Glomerular endothelial cell (primary cell): ENCODE results near the gene SLC26A1. TPM values are rescaled to one million over a fixed set of nuclear protein-coding genes. Genes with fewer than 3 reads are reported as not detected.

Experiments used
- DNase-seq: peaks from one replicate; pipeline ENCODE4 v3.0.0-alpha.2; 2011; ENCODE audit warnings: low read depth, low spot score; ENCODE audit errors: extremely low read depth
- total RNA-seq: library from RNA; depleted of rRNA; stranded (reverse); fragments of >200 nt; gene quantifications from 2 replicates; pipeline ENCODE4 v1.2.3, GENCODE V29; 2015

SLC26A1 gene
- total RNA-seq, 1 donor from 2014 or later = 0.41 TPM

DNA sequence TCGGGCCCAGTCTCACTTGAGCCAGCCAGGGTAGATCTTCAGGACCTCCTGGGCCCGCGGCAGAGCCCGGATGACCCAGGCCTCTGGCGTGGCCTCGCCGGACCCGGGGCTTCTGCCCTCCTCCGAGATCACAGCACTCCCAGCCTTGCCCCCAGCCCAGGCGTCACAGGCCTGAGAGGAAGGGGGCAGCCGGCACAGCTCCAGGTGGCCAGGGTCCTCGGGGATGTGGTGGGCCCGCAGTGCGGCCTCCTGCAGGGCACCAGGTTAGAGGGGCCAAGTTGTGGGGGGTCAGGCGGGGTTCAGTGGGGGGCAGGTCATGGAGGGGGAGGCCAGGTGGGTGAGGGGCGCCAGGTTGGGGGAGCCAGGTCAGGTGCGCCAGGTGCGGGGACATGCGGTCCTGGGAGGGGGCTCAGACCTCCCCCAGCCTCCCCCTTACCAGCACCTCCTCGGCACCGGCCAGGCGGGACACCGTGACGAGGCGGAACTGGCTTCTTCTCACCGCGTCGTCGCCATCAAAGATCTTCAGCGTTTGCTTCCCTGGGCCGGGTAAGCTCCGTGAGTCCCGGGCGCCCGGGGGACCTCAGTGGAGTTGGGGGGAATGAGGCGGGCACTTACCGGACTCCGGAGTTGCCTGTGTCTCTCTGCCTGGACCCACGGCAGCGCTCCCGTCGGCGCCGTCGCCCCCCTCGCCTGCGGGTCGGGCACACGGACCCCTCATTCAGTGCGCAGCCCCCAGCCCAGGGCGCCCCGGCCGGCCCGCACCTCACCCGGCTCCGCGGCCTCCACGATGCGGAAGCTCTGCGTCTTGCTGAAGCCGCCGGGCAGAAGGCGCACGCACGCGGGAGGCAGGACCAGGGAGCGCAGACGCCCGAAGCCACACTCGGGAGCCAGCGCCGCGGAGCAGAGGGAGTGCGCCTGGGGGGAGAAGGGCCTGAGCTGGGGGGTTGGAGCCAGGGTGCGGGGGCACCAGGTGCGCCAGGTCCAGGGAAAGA is 25.8 kb downstream of the SLC26A1 start:
- no peak for DNase-seq

GRCh38 chr4:966266-967112 is 26.7 kb downstream of the SLC26A1 start:
- no peak for DNase-seq

DNA sequence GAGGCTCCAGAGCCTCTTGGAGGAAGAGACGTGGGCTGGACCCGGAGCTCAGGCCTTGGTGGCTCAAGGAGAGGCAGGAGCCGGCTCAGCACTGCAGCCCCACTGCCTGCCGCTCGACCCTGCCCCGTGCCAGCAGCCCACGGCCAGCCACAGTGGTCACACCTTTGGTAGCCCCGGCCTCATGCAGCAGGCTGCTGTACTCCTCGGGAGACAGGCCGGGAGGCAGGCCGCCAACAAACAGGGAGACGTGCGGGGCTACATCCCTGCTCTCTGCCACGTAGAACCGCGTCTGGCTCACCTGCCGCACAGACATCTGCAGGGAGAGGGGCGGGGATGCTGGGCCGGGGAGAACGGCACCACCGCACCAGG is 27.5 kb downstream of the SLC26A1 start:
- no peak for DNase-seq

- DNase-seq = no peak
These were observed 28.0 kb downstream of the SLC26A1 start for GRCh38 chr4:965048-965765.

DNA sequence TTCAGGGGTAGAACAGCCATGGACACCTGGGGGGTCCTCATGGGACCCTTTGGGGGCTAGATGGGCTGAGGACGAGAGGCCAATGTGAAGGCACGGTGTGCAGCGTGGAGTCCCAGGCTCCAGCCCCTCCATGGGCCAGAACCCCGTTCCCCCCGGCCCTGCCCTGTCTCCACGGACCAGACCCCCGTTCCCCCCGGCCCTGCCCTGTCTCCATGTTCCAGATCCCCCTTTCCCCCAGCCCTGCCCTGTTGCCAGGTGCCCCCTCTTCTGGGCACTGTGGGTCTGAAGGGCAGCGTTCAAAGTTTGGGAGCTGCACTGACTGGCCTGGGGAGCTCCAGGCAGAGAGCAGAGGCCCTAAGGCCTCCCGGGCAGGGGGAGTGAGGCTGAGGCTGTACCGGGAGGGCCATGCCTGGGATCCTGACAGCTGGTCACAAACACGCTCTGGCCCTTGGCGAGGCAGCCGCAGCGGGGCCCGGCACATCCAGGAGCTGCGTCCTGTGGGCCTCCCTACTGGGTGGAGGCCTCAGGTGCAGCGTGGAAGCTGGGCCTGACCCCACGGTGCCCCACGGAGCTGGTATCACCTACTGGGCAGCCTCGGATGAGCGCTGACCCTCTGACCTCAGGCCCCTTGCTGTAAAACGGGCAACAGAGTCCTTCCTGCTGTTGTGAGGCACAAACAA is 28.7 kb downstream of the SLC26A1 start:
- no peak for DNase-seq

DNA sequence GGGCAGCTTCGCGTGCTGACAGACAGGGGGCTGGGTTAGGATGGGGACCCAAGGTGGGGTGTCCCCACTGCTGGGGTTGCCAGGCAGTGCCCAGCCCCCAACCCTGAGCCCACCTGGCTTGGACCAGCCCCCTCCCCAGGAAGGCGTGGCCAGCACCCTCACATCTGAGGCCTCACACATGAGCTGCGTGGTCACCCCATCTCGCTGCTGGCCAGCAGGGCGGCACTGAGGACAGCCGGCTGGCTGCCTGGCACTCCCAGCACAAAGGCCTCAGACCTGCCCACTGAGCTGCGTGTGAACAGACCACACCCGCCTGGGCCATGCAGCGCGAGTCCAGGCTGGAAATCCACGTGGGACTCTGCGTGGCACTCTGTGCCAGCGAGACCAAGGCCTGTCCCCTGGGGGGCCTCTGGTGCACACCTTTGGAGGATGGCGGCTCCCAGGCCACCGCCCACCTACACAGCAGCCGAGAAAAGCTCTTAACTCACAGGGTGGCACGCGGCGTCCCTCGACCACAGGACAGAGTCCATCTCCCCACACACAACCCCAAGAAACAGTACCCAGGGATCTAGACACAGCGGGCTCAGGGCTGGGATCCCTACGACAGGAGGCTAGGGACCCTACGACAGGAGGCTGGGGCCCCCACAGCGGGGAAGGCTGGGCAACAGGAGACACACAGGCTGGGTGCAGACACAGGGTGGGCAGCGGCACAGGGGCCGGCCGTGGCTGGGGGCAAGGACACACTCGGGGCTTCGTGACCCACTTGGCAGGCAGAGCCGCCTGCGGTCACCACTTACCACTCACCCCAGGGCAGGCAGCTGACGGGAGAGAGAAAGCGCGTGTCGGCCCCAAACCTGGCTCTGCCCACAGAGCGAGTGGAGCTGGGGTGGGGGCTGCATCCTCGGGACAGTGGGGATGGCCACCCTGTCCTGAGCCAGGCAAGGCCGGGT is 29.7 kb downstream of the SLC26A1 start:
- no peak for DNase-seq

DNA sequence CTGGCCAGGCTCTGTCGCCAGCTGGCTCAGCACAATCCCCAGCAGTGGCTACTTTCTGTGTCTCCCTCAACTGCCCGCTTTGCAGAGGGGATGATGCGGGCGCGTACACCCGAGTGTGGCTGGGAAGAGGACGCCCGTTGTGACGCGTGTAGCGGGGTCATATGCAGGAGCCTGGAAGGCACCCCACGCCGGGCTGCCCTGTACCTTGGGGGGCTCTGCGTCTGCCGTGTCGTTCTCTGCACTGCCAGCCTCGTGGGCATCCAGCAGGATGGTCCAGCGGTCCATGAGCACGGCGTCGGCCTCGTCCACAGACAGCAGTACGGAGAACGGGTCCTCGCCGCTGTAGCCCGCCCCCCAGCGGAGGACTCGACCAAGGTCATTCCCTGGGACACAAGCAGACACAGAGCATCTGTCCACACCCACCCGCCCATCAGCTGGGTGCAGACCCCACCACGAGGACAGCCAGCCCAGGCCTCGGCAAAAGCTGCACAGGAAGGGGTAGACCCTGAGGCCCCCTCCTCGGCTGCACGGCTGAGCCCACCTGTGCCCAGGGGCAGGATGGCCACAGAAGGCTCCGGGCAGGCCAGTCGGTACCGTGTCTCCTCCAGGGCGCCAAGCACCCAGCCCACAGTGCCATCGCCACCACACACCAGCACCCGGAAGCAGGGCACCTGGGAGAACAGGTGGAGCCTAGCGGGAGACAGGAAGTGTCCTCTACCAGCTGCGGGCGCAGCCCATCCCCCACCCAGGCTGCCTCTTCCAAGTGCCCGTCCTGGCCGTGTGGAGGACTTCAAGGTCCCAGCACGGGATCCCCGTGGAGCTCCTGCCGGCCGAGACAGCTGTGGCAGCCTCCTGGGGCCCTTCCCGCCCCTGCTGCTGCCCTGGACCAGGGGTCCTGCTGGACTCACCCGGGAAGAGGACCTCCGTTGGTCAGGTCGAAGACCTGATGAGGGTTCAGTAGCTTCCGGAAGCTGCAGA is 30.7 kb downstream of the SLC26A1 start:
- no peak for DNase-seq

- DNase-seq = no peak
These were observed 31.6 kb downstream of the SLC26A1 start for GRCh38 chr4:961351-962230.

- no peak for DNase-seq
These were observed 32.4 kb downstream of the SLC26A1 start for GRCh38 chr4:960636-961350.

GRCh38 chr4:960140-960635 is 33.0 kb downstream of the SLC26A1 start:
- no peak for DNase-seq

GRCh38 chr4:959338-960139 is 33.7 kb downstream of the SLC26A1 start:
- DNase-seq = no peak

- DNase-seq = no peak
These were observed 34.4 kb downstream of the SLC26A1 start for GRCh38 chr4:958696-959337.

DNA sequence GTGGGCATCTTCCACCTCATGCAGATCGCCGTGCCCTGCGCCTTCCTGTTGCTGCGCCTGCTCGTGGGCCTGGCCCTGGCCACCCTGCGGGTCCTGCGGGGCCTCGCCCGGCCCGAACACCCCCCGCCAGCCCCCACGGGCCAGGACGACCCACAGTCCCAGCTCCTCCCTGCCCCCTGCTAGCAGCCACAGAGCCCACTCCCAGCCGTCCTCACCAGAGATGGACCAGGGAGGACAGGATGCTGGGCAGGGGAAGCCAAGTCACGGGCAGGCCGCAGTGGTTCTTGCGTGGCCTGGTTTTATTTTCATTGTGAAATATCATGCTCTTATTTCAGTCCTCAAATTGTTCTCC is 34.9 kb downstream of the SLC26A1 start:
- no peak for DNase-seq

DNA sequence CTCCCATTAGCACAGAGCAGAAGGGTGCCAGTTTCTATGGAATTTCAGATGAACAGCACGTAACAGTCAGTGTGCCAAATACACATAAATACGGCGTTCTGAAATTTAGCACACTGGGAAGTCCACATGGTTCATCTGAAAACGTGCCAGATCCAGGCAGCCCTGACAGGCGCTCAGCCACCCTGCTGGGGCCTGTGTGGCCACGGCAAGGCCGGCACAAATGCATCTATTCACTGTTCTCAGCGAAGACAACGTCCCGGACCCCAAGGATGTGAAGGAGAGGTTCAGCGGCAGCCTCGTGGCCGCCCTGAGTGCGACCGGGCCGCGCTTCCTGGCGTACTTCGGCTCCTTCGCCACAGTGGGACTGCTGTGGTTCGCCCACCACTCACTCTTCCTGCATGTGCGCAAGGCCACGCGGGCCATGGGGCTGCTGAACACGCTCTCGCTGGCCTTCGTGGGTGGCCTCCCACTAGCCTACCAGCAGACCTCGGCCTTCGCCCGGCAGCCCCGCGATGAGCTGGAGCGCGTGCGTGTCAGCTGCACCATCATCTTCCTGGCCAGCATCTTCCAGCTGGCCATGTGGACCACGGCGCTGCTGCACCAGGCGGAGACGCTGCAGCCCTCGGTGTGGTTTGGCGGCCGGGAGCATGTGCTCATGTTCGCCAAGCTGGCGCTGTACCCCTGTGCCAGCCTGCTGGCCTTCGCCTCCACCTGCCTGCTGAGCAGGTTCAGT is 35.5 kb downstream of the SLC26A1 start:
- DNase-seq = no peak

DNA sequence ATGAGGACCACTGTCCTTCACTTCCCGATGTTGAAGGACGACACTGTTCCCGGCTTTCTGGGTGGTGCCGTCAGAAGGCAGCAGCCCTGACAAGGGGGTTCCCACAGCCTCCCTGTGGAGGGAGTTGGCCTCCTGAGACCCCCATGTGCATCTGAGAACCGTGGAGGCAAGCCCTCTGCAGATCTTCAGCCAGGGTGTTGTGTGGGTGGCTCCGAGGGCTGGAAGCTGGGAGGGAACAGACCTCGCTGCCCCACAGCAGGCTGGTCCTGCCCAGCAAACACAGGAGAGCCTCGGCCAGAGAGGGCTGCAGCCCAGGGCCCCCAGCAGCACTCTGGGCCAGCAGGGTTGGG is 36.0 kb downstream of the SLC26A1 start:
- no peak for DNase-seq
